Measurements from ENCODE around the gene NEK4.

NEK4 gene

DNA sequence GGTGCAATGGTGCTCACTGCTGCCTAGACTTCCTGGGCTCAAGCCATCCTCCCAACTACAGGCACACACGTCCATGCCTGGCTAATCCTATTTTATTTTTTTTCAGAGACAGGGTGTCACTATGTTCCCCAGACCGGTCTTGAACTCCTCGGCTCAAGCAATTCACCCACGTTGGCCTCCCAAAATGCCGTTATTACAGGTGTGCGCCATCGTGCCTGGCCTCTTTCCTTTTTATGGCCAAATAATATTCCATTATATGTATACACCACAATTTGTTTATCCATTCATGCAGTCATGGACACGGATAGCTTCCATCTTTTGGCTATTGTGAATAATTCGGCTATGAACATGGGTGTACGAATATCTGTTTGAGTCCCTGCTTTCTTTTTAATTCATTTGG lies 962 bp upstream of the NEK4 start:
- Histone ChIP-seq H3K4me3 (ENCODE audit: low read length in 2 of 2) (peak overlapping the region in 1 of 2 donors; percentile 99), H3K27me3 (ENCODE audit: control insufficient read depth in 2 of 2, insufficient read depth in 2 of 2, low read length in 2 of 2) (no peaks in the 10 kb centered on the region), H3K36me3 (ENCODE audit: control insufficient read depth in 2 of 2, insufficient read depth in 2 of 2, low read length in 2 of 2) (no peaks in the 10 kb centered on the region), H3K4me1 (ENCODE audit: control insufficient read depth in 2 of 2, insufficient read depth in 2 of 2, low read length in 2 of 2) (peaks cover 5 to 9% of the 10 kb centered on the region in 2 donors), H3K27ac (ENCODE audit: low read depth in 2 of 2, low read length in 2 of 2) (no peak overlapping the region), H3K9ac (ENCODE audit: low read depth in 1 of 2, low read length in 2 of 2) (no peak overlapping the region), H3K9me3 (ENCODE audit: control insufficient read depth in 2 of 2, low read length in 2 of 2) (no peaks in the 10 kb centered on the region)

DNA sequence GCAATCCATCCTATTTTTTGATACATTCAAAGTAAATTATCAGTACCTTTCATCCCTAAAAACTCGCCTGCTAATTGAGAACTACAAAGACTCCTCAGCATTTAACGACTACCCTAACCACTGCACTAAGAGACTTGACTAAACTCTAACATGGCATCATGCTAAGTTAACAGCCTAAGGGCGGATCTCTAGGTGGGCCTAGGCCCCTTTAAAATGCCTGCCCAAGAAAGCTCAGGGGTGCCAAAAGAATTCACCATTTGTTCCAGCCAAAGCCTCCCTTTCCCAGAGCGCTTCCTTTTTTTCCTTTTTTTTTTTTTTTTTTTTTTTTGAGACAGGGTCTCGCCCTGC lies 568 bp upstream of the NEK4 start:
- Histone ChIP-seq H3K4me1 (ENCODE audit: control insufficient read depth in 2 of 2, insufficient read depth in 2 of 2, low read length in 2 of 2) (peaks cover 5 to 9% of the 10 kb centered on the region in 2 donors), H3K27me3 (ENCODE audit: control insufficient read depth in 2 of 2, insufficient read depth in 2 of 2, low read length in 2 of 2) (no peaks in the 10 kb centered on the region), H3K9ac (ENCODE audit: low read depth in 1 of 2, low read length in 2 of 2) (peak overlapping the region; percentile 74 to 84), H3K9me3 (ENCODE audit: control insufficient read depth in 2 of 2, low read length in 2 of 2) (no peaks in the 10 kb centered on the region), H3K27ac (ENCODE audit: low read depth in 2 of 2, low read length in 2 of 2) (peak overlapping the region; percentile 68 to 70), H3K36me3 (ENCODE audit: control insufficient read depth in 2 of 2, insufficient read depth in 2 of 2, low read length in 2 of 2) (peaks cover 0 to under 1% of the 10 kb centered on the region in 2 donors), H3K4me3 (ENCODE audit: low read length in 2 of 2) (peak overlapping the region; percentile 81 to 99)

DNA sequence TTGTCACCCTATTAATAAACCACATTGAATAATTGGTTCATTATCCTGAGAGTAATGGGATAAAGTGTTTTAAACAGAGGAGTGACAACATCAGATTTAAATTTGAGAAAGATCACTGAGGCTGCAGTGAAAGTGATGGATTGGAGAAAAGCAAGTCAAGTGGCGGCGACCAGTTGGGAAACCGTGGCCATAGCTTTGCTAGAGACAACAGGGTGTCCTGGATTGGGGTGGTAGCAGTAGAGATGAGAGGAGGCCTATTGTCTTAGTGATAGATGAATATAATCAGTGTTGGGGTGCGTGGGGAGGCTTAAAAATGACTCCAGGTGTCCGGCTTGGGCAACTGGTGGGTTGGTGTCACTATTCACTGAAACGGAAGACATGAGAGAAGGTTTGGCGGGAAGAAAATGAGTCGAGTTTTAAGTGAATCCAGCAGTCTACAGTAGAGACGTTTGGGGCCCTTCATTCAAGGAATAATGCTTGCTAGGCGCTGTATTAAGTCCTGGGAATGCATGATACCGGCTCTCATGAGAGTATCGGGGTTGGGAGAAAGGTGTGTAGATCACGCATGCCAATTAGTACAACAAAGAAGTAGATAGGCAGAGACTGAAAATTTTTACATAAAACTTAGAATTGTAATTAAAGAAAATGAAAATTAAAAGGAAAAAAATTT lies 819 bp downstream of the NEK4 start:
- Histone ChIP-seq H3K9me3 (ENCODE audit: control insufficient read depth in 2 of 2, low read length in 2 of 2) (no peaks in the 10 kb centered on the region), H3K4me3 (ENCODE audit: low read length in 2 of 2) (peak overlapping the region; percentile 81 to 99), H3K27me3 (ENCODE audit: control insufficient read depth in 2 of 2, insufficient read depth in 2 of 2, low read length in 2 of 2) (no peaks in the 10 kb centered on the region), H3K9ac (ENCODE audit: low read depth in 1 of 2, low read length in 2 of 2) (peak overlapping the region; percentile 61 to 74), H3K4me1 (ENCODE audit: control insufficient read depth in 2 of 2, insufficient read depth in 2 of 2, low read length in 2 of 2) (peaks cover 5 to 9% of the 10 kb centered on the region in 2 donors), H3K27ac (ENCODE audit: low read depth in 2 of 2, low read length in 2 of 2) (no peak overlapping the region), H3K36me3 (ENCODE audit: control insufficient read depth in 2 of 2, insufficient read depth in 2 of 2, low read length in 2 of 2) (peaks cover 0 to 10% of the 10 kb centered on the region in 2 donors)

DNA sequence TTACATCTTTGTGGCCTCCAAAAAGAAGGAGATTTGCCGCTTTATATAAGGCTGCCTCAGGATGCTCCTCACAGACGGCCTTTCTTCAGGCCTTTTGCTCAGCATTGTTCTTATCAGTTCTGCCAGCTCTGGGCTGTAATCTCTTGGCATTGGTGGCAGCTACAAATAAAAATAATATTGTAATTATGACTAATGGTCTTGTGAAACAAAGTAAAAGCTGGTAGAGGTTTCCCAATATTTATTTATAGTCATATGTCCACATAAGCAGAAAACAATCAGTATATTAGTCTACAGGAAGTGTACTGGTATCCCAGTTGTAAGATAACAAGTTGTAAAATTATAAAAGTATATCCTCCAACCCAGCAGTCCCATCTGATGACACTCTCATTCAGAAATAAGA lies 7.3 kb downstream of the NEK4 start:
- H3K9ac ChIP-seq (ENCODE audit: low read depth in 1 of 2, low read length in 2 of 2): no peak overlapping the region
- no peaks in the 10 kb centered on the region for H3K9me3 ChIP-seq (ENCODE audit: control insufficient read depth in 2 of 2, low read length in 2 of 2)
- no peak overlapping the region for H3K27ac ChIP-seq (ENCODE audit: low read depth in 2 of 2, low read length in 2 of 2)

DNA sequence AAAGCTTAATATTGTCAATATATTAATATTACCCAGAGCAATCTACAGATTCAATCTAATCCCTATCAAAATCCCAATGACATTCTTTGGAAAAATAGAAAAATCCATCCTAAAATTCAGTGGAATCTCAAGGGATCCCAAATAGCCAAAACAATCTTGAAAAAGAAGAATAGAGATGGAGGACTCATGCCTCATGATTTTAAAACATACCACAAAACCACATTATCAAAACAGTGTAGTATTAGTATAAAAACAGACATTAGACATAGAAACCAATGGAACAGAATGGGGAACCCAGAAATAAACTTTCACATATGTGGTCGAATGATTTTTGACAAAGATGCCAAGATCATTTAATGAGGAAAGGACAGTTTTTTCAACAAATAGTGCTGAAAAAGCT lies 14.6 kb downstream of the NEK4 start:
- H3K9ac ChIP-seq (ENCODE audit: low read depth in 1 of 2, low read length in 2 of 2): no peak overlapping the region
- H3K4me3 ChIP-seq (ENCODE audit: low read length in 2 of 2): no peak overlapping the region
- peaks cover 27 to 41% of the 10 kb centered on the region in 2 donors for H3K36me3 ChIP-seq (ENCODE audit: control insufficient read depth in 2 of 2, insufficient read depth in 2 of 2, low read length in 2 of 2)

More for the DNA sequence above, 7.3 kb downstream of the NEK4 start:
- no peaks in the 10 kb centered on the region for H3K4me1 ChIP-seq (ENCODE audit: control insufficient read depth in 2 of 2, insufficient read depth in 2 of 2, low read length in 2 of 2)
- H3K36me3 ChIP-seq (ENCODE audit: control insufficient read depth in 2 of 2, insufficient read depth in 2 of 2, low read length in 2 of 2): peaks cover 27 to 46% of the 10 kb centered on the region in 2 donors
- no peaks in the 10 kb centered on the region for H3K27me3 ChIP-seq (ENCODE audit: control insufficient read depth in 2 of 2, insufficient read depth in 2 of 2, low read length in 2 of 2)
- no peak overlapping the region for H3K4me3 ChIP-seq (ENCODE audit: low read length in 2 of 2)

DNA sequence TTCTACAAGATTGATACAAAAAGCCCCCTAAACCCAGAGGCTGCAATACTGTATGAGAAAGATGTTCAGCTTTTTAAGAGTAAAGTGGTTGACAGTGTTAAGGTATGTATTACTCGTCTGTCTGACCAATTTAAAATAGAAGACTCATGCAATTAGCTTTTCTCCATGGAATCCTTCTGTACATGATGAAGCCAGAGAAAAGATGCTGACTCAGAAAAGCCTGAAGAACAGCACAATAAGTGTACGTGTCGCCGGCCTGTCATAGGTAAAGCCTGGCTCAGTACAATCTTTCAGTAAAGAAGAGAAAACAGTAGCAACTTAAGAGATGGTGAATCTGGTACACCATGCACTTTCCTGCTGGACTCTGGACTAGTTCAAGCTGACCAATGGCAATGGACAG lies 16.4 kb downstream of the NEK4 start:
- Histone ChIP-seq H3K36me3 (ENCODE audit: control insufficient read depth in 2 of 2, insufficient read depth in 2 of 2, low read length in 2 of 2) (peaks cover 32 to 39% of the 10 kb centered on the region in 2 donors), H3K27me3 (ENCODE audit: control insufficient read depth in 2 of 2, insufficient read depth in 2 of 2, low read length in 2 of 2) (no peaks in the 10 kb centered on the region), H3K27ac (ENCODE audit: low read depth in 2 of 2, low read length in 2 of 2) (no peak overlapping the region), H3K4me3 (ENCODE audit: low read length in 2 of 2) (no peak overlapping the region), H3K9me3 (ENCODE audit: control insufficient read depth in 2 of 2, low read length in 2 of 2) (no peaks in the 10 kb centered on the region), H3K4me1 (ENCODE audit: control insufficient read depth in 2 of 2, insufficient read depth in 2 of 2, low read length in 2 of 2) (no peaks in the 10 kb centered on the region), H3K9ac (ENCODE audit: low read depth in 1 of 2, low read length in 2 of 2) (no peak overlapping the region)

More for the DNA sequence above, 14.6 kb downstream of the NEK4 start:
- H3K4me1 ChIP-seq (ENCODE audit: control insufficient read depth in 2 of 2, insufficient read depth in 2 of 2, low read length in 2 of 2): no peaks in the 10 kb centered on the region
- H3K9me3 ChIP-seq (ENCODE audit: control insufficient read depth in 2 of 2, low read length in 2 of 2): no peaks in the 10 kb centered on the region
- H3K27ac ChIP-seq (ENCODE audit: low read depth in 2 of 2, low read length in 2 of 2): no peak overlapping the region
- no peaks in the 10 kb centered on the region for H3K27me3 ChIP-seq (ENCODE audit: control insufficient read depth in 2 of 2, insufficient read depth in 2 of 2, low read length in 2 of 2)

DNA sequence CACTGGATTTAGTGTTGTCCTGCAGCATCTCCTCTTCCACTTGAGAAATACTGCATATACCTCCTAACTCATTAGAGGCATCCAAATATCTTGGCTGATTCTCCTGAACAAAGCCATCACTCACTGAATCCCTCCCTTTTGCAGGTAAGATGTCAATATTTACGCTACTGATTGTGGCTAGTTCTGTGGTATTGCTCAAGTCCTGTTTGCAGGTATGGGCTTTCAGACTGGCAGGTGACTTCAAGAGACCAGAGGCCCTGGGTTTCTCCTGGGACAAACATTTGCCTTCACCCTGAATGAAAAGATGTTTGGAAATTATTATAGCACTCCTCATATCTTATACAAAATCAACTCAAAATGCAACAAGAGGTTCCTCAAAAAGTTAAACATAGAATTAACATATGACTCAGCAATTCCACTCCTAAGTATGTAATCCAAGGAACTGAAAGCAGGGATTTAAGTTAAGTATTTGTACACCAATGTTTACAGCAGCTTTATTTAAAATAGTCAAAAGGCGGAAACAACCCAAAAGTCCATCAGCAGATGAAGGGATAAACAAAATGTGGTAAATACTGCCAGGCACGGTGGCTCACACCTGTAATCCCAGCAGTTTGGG lies 18.6 kb downstream of the NEK4 start:
- Histone ChIP-seq H3K27ac (ENCODE audit: low read depth in 2 of 2, low read length in 2 of 2) (no peak overlapping the region), H3K36me3 (ENCODE audit: control insufficient read depth in 2 of 2, insufficient read depth in 2 of 2, low read length in 2 of 2) (peaks cover 34% of the 10 kb centered on the region in 2 donors), H3K4me1 (ENCODE audit: control insufficient read depth in 2 of 2, insufficient read depth in 2 of 2, low read length in 2 of 2) (no peaks in the 10 kb centered on the region), H3K27me3 (ENCODE audit: control insufficient read depth in 2 of 2, insufficient read depth in 2 of 2, low read length in 2 of 2) (no peaks in the 10 kb centered on the region), H3K9ac (ENCODE audit: low read depth in 1 of 2, low read length in 2 of 2) (no peak overlapping the region), H3K4me3 (ENCODE audit: low read length in 2 of 2) (no peak overlapping the region), H3K9me3 (ENCODE audit: control insufficient read depth in 2 of 2, low read length in 2 of 2) (no peaks in the 10 kb centered on the region)

DNA sequence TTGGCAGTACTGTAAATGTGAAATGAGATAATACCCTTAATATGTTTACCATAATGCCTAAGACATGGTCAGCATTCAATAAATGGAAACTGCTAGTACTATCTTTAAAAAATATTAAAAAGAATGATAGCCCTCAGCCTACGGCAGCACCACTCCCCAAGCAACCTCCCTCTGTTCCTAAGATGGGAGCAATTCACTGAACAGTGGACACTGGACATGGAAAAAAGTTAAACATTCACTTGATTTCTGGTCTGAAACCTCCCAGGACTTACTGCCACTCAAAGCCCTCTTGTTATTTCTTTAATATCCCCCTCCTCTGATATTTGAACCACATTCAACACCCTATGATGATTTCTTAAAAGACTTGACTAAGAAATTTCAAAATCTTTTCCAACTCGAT lies 27.0 kb downstream of the NEK4 start:
- peaks cover 41 to 47% of the 10 kb centered on the region in 2 donors for H3K36me3 ChIP-seq (ENCODE audit: control insufficient read depth in 2 of 2, insufficient read depth in 2 of 2, low read length in 2 of 2)
- no peak overlapping the region for H3K27ac ChIP-seq (ENCODE audit: low read depth in 2 of 2, low read length in 2 of 2)

DNA sequence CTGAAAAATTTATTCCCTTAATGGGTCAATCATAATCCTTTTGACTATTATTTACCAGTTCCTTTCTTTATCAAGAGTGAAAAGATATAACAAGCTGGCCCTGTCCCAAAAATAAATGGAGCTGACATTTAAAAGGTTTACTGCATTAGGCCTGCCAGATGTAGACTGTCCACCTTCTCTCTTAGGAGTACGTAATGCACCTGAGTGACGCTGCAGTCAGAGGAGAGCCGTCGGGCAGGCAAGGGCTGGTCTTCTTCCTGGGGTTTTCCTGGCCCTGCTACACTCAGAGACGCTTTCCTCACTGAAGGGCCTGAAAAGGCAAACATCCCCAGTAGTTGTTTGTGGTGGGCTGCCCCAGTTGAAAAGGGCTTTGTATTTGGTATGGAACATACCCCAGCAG lies 27.6 kb downstream of the NEK4 start:
- Histone ChIP-seq H3K36me3 (ENCODE audit: control insufficient read depth in 2 of 2, insufficient read depth in 2 of 2, low read length in 2 of 2) (peaks cover 40 to 42% of the 10 kb centered on the region in 2 donors), H3K27ac (ENCODE audit: low read depth in 2 of 2, low read length in 2 of 2) (no peak overlapping the region), H3K27me3 (ENCODE audit: control insufficient read depth in 2 of 2, insufficient read depth in 2 of 2, low read length in 2 of 2) (no peaks in the 10 kb centered on the region)

More for the DNA sequence above, 27.0 kb downstream of the NEK4 start:
- no peaks in the 10 kb centered on the region for H3K4me1 ChIP-seq (ENCODE audit: control insufficient read depth in 2 of 2, insufficient read depth in 2 of 2, low read length in 2 of 2)
- no peak overlapping the region for H3K9ac ChIP-seq (ENCODE audit: low read depth in 1 of 2, low read length in 2 of 2)
- H3K27me3 ChIP-seq (ENCODE audit: control insufficient read depth in 2 of 2, insufficient read depth in 2 of 2, low read length in 2 of 2): no peaks in the 10 kb centered on the region
- no peaks in the 10 kb centered on the region for H3K9me3 ChIP-seq (ENCODE audit: control insufficient read depth in 2 of 2, low read length in 2 of 2)
- H3K4me3 ChIP-seq (ENCODE audit: low read length in 2 of 2): no peak overlapping the region

DNA sequence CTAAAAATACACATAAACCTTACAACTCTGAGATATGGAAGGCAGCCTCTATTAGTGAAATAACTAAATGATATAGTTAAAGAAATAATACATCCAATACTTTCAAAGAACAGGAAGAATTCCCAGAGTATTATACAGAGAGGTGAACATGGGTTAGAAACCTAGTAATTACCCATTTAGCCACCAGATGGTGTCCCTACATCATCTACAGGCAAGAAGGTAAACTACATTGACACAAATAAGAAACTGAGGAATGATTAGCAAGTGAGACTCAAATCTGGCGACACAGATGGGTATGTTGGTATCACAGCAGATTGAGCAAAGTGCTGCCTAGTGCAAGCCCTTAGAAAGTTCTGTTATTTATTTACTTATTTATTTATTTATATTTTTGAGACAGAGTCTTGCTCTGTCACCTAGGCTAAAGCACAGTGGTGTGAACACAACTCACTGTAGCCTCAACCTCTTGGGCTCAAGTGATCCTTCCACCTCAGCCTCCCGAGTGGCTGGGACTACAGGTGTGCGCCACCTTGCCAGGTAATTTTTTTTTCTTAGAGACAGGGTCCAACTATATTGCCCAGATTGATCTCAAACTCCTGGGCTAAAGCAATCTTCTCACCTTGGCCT lies 28.2 kb downstream of the NEK4 start:
- no peak overlapping the region for H3K4me3 ChIP-seq (ENCODE audit: low read length in 2 of 2)
- H3K27ac ChIP-seq (ENCODE audit: low read depth in 2 of 2, low read length in 2 of 2): no peak overlapping the region
- no peaks in the 10 kb centered on the region for H3K4me1 ChIP-seq (ENCODE audit: control insufficient read depth in 2 of 2, insufficient read depth in 2 of 2, low read length in 2 of 2)
- no peak overlapping the region for H3K9ac ChIP-seq (ENCODE audit: low read depth in 1 of 2, low read length in 2 of 2)
- no peaks in the 10 kb centered on the region for H3K9me3 ChIP-seq (ENCODE audit: control insufficient read depth in 2 of 2, low read length in 2 of 2)
- H3K36me3 ChIP-seq (ENCODE audit: control insufficient read depth in 2 of 2, insufficient read depth in 2 of 2, low read length in 2 of 2): peaks cover 41 to 43% of the 10 kb centered on the region in 2 donors
- H3K27me3 ChIP-seq (ENCODE audit: control insufficient read depth in 2 of 2, insufficient read depth in 2 of 2, low read length in 2 of 2): no peaks in the 10 kb centered on the region

More for the DNA sequence above, 27.6 kb downstream of the NEK4 start:
- Histone ChIP-seq H3K4me1 (ENCODE audit: control insufficient read depth in 2 of 2, insufficient read depth in 2 of 2, low read length in 2 of 2) (no peaks in the 10 kb centered on the region), H3K9ac (ENCODE audit: low read depth in 1 of 2, low read length in 2 of 2) (no peak overlapping the region), H3K9me3 (ENCODE audit: control insufficient read depth in 2 of 2, low read length in 2 of 2) (no peaks in the 10 kb centered on the region), H3K4me3 (ENCODE audit: low read length in 2 of 2) (no peak overlapping the region)
